K562 (cell line): ENCODE data around the gene ZNF354B. TPM values are rescaled to one million over a fixed set of nuclear protein-coding genes. Genes with fewer than 3 reads are reported as not detected.
A peak's percentile ranks its signal among the peaks of the same experiment; 100 is the strongest.
"Not testable (repeated sequence)": the region's sequence is repeated elsewhere in the genome, so short reads cannot be mapped to it uniquely, and the experiment has no call there.

Experiments
- ATAC-seq: fragments of 200-7000 bp; cut with Tn5 transposase; 3 replicates; pipeline ENCODE4 v1.9.1; 2020; ENCODE audit warnings: moderate library complexity
- BruUV-seq: library from RNA; stranded (reverse); fragments of 400-500 nt; replicated peaks from 2 replicates; lab custom pipeline; 2021; lab: Mats Ljungman, UMichigan
- CTCF ChIA-PET: fragments of 300-600 bp; formaldehyde crosslinking; extraction: SDS; loops from one replicate; lab custom pipeline; 2021; ENCODE audit warnings: low intra/inter-chr PET ratio; lab: Yijun Ruan, JAX
- POLR2A ChIA-PET: fragments of 300-600, 350-650 bp; sonication (Branson Sonifier 250); formaldehyde crosslinking; extraction: SDS; loops from one replicate; lab custom pipeline; 2021; ENCODE audit warnings: antibody characterized with exemption, inconsistent platforms; lab: Yijun Ruan, JAX
- DNase-seq, 4 experiments: peaks; one replicate each; pipeline versions ENCODE4 v3.0.0 to v3.0.0-alpha.2; 2011 to 2018; ENCODE audit warnings: low spot score in 3 of 4, mixed read lengths in 3 of 4; ENCODE audit errors: extremely low read depth in 1 of 4
- FAIRE-seq: peaks from 2 replicates; lab custom pipeline; 2011; peaks lifted over from hg19 to GRCh38; lab: Jason Lieb, UNC
- H2AFZ ChIP-seq: 2 replicates; pipeline ENCODE4 v1.6.0; 2011; ENCODE audit warnings: low read depth, low read length, control low read depth, inconsistent platforms
- H3K27ac ChIP-seq: fragments of 200-600 bp; 3 replicates; pipeline ENCODE4 v1.8.0; 2011; ENCODE audit warnings: low read depth, mild to moderate bottlenecking, control low read depth, inconsistent platforms, low read length, moderate library complexity, mixed read lengths; ENCODE audit errors: extremely low read depth
- H3K27me3 ChIP-seq, 2 experiments: fragments of 300-600 bp in 1 of 2; 2 replicates in 1 of 2; 3 replicates in 1 of 2; pipeline versions ENCODE4 v1.6.0 to v1.8.0; 2011; ENCODE audit warnings: inconsistent platforms in 2 of 2, low read length in 2 of 2, mild to moderate bottlenecking in 1 of 2, mixed read lengths in 1 of 2, moderate library complexity in 1 of 2; ENCODE audit not compliant: control insufficient read depth in 2 of 2, insufficient read depth in 2 of 2
- H3K36me3 ChIP-seq: fragments of 300-600 bp; 3 replicates; pipeline ENCODE4 v1.8.0; 2011; ENCODE audit warnings: mild to moderate bottlenecking, low read length, inconsistent platforms; ENCODE audit not compliant: control insufficient read depth, insufficient read depth
- H3K4me1 ChIP-seq, 2 experiments: fragments of 200-600 bp in 1 of 2; replicated peaks in 1 of 2; 2 replicates in 1 of 2; 3 replicates in 1 of 2; pipeline versions ENCODE4 v1.5.1 to v1.8.0; 2011; ENCODE audit warnings: inconsistent platforms in 2 of 2, low read length in 2 of 2, mild to moderate bottlenecking in 1 of 2, mixed read lengths in 1 of 2, moderate library complexity in 1 of 2; ENCODE audit not compliant: control insufficient read depth in 2 of 2, insufficient read depth in 2 of 2
- H3K4me2 ChIP-seq: 2 replicates; pipeline ENCODE4 v1.6.1; 2011; ENCODE audit warnings: low read length, control low read depth, inconsistent platforms, mixed read lengths; ENCODE audit not compliant: insufficient read depth
- H3K4me3 ChIP-seq: fragments of 200-600 bp; sonication (generic), shearing (Covaris generic); 2 replicates; pipeline ENCODE4 v1.5.1; 2016; ENCODE audit warnings: control low read depth, inconsistent platforms
- H3K79me2 ChIP-seq: fragments of 200-600 bp; 3 replicates; pipeline ENCODE4 v1.8.0; 2011; ENCODE audit warnings: low read length, inconsistent platforms; ENCODE audit not compliant: control insufficient read depth, insufficient read depth
- H3K9ac ChIP-seq, 2 experiments: 2 replicates each; pipeline versions ENCODE4 v1.6.0 to v1.6.1; 2011; ENCODE audit warnings: low read depth in 2 of 2, low read length in 2 of 2, control low read depth in 1 of 2, inconsistent platforms in 1 of 2, mild to moderate bottlenecking in 1 of 2, mixed read lengths in 1 of 2; ENCODE audit not compliant: insufficient read depth in 1 of 2
- H3K9me1 ChIP-seq: one replicate; pipeline ENCODE4 v1.6.0; 2011; ENCODE audit warnings: inconsistent platforms, mild to moderate bottlenecking, low read length, moderate library complexity; ENCODE audit not compliant: control insufficient read depth, insufficient read depth
- H3K9me3 ChIP-seq: replicated peaks from 2 replicates; pipeline ENCODE4 v1.5.1; 2011; ENCODE audit warnings: low read depth, low read length, inconsistent platforms; ENCODE audit not compliant: control insufficient read depth, insufficient read depth
- H4K20me1 ChIP-seq: replicated peaks from 2 replicates; pipeline ENCODE4 v1.6.1; 2011; ENCODE audit warnings: low read length, inconsistent platforms, mixed read lengths; ENCODE audit not compliant: control insufficient read depth, insufficient read depth
- BCOR ChIP-seq: fragments of 450-650 bp; IDR thresholded peaks from 2 replicates; pipeline ENCODE4 v1.6.1; 2016
- CC2D1A ChIP-seq: fragments of 450-650 bp; IDR thresholded peaks from 2 replicates; pipeline ENCODE4 v1.6.1; 2017; ENCODE audit warnings: mild to moderate bottlenecking
- CHD1 ChIP-seq: fragments of 200-600 bp; sonication (generic); IDR thresholded peaks from one replicate; pipeline ENCODE4 v1.6.1; 2012; ENCODE audit warnings: mild to moderate bottlenecking, moderate library complexity, low read length, inconsistent platforms
- CREM ChIP-seq: IDR thresholded peaks from 2 replicates; pipeline ENCODE4 v1.6.1; 2014; ENCODE audit warnings: antibody characterized with exemption, low read depth
- JUNB ChIP-seq: fragments of 450-650 bp; formaldehyde crosslinking; conservative IDR thresholded peaks from 2 replicates; pipeline ENCODE4 v1.4.0; 2020; ENCODE audit warnings: mild to moderate bottlenecking
- RAD21 ChIP-seq, 2 experiments: fragments of 250-450 bp in 1 of 2; fragments of 450-650 bp in 1 of 2; sonication (Bioruptor Pico) in 1 of 2; formaldehyde crosslinking in 1 of 2; IDR thresholded peaks in 1 of 2; conservative IDR thresholded peaks in 1 of 2; 2 replicates each; pipeline versions ENCODE4 v1.4.0 to v1.8.0; 2020 to 2022; ENCODE audit warnings: mild to moderate bottlenecking in 2 of 2, moderate library complexity in 1 of 2
- SAP30 ChIP-seq: fragments of 200-600 bp; sonication (generic); IDR thresholded peaks from 2 replicates; pipeline ENCODE4 v1.6.1; 2012; ENCODE audit warnings: borderline replicate concordance, low read depth, mild to moderate bottlenecking, moderate library complexity, low read length, control low read depth, inconsistent platforms; ENCODE audit not compliant: insufficient read depth, poor library complexity, severe bottlenecking
- SNIP1 ChIP-seq: fragments of 450-650 bp; IDR thresholded peaks from 2 replicates; pipeline ENCODE4 v1.7.1; 2017; ENCODE audit warnings: low read depth, mild to moderate bottlenecking
- TCF15 ChIP-seq: fragments of 250-450 bp; sonication (Bioruptor Pico); IDR thresholded peaks from 2 replicates; pipeline ENCODE4 v1.8.0; 2022; ENCODE audit warnings: moderate library complexity, mild to moderate bottlenecking, inconsistent platforms
- YBX1 ChIP-seq: fragments of 450-650 bp; IDR thresholded peaks from 2 replicates; pipeline ENCODE4 v1.7.1; 2016; ENCODE audit warnings: mild to moderate bottlenecking
- ZKSCAN1 ChIP-seq: fragments of 150-350 bp; IDR thresholded peaks from 2 replicates; pipeline ENCODE4 v1.6.1; 2016; ENCODE audit warnings: low read depth, low read length
- ZNF79 ChIP-seq: fragments of 250-450 bp; sonication (Bioruptor Pico); IDR thresholded peaks from 2 replicates; pipeline ENCODE4 v1.4.0; 2020; ENCODE audit warnings: low read depth, mild to moderate bottlenecking, moderate library complexity
- WGBS: fragments of 100-300 bp; shearing (Covaris generic); methylation state at CpG from one replicate; pipeline ENCODE4 v1.1.6; 2016; ENCODE audit warnings: low coverage, mixed read lengths; ENCODE audit not compliant: insufficient coverage; ENCODE audit errors: missing lambda C conversion rate; 5-methylcytosine and 5-hydroxymethylcytosine counted together
- in situ Hi-C: fragments of 300-500 bp; cut with MboI; formaldehyde crosslinking; loops from 4 replicates; pipeline ENCODE4 v1.15.0; 2018; ENCODE audit warnings: inconsistent platforms, mixed read lengths
- intact Hi-C: fragments of 100-400 bp; cut with micrococcal nuclease; formaldehyde crosslinking; loops from 2 replicates; pipeline ENCODE4 v1.14.2; 2022
- polyA plus RNA-seq, 8 experiments: library from polyadenylated mRNA; depleted of rRNA in 4 of 8; stranded (reverse) in 5 of 8; unstranded in 3 of 8; fragments of >200 nt; fragmentation: Nextera tagmentation in 2 of 8; fragmentation: Illumina TruSeq in 1 of 8; extraction: Ambion mirVana in 2 of 8; extraction: Trizol in 1 of 8; gene quantifications; 2 replicates each; pipeline versions ENCODE4 v1.2.1 to v1.2.3, GENCODE V29; 2011 to 2014; ENCODE audit warnings: inconsistent platforms in 1 of 8, missing spikeins in 1 of 8
- total RNA-seq, 7 experiments: library from RNA; depleted of rRNA in 6 of 7; stranded (reverse); fragments of >200 nt in 6 of 7; fragmentation: Illumina TruSeq in 2 of 7; extraction: Trizol in 2 of 7; gene quantifications; 2 replicates each; pipeline versions ENCODE4 v1.2.1 to v1.2.3, GENCODE V29; 2011 to 2021; ENCODE audit warnings: low replicate concordance in 1 of 7
- TF ChIP-seq, protein P1 (sequence below): fragments of 450-650 bp; IDR thresholded peaks from 2 replicates; pipeline ENCODE4 v1.6.1; 2017; ENCODE audit warnings: mild to moderate bottlenecking, moderate library complexity
- TF ChIP-seq, protein P2 (sequence below): fragments of 200-800 bp; sonication (Bioruptor generic); IDR thresholded peaks from 2 replicates; pipeline ENCODE4 v1.6.1; 2016; ENCODE audit warnings: missing genetic modification characterization, missing compliant biosample characterization

Gene ZNF354B
- total and polyA plus RNA-seq, 9 of the 15 experiments (the other 6 are each of a cell fraction or from before 2014, with no cell fraction given) = 1.8 to 18.3 (median 11.2) TPM

DNA sequence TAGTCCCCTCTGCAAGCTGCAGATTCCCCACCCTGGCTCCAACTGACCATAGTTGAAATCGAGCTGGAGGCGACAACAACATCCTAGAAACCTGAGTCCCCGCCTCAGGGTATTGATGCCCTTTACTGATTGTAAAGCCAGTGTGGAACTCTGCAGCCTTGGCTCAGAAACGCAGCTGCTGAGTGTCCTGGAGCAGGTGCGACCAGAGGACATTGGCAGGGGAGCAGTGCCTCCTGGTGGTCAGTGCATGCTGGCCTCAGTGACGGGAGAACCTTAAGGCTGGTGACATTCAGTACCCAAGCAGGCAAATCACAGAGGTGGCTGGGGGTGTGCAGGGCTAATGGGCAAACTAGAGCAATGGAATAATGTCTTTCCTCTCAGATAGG is 20.4 kb upstream of the ZNF354B start (continued):
- TF ChIP-seq, protein P1, sequence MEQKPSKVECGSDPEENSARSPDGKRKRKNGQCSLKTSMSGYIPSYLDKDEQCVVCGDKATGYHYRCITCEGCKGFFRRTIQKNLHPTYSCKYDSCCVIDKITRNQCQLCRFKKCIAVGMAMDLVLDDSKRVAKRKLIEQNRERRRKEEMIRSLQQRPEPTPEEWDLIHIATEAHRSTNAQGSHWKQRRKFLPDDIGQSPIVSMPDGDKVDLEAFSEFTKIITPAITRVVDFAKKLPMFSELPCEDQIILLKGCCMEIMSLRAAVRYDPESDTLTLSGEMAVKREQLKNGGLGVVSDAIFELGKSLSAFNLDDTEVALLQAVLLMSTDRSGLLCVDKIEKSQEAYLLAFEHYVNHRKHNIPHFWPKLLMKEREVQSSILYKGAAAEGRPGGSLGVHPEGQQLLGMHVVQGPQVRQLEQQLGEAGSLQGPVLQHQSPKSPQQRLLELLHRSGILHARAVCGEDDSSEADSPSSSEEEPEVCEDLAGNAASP = no peak
- TF ChIP-seq YBX1 (no peak), ZKSCAN1 (no peak), RAD21 (CRISPR knock-in tag; conservative IDR thresholded peaks at IDR 0.05 in 1 of 2, IDR thresholded peaks at IDR 0.05 in 1 of 2) (peak; percentile 54 to 68), ZNF79 (no peak), JUNB (no peak), TCF15 (CRISPR knock-in tag) (no peak), CC2D1A (0 out of 2 replicates have a peak, but pooled peaks have one; percentile 18), BCOR (no peak), SNIP1 (no peak), CREM (0 out of 2 replicates have a peak, but pooled peaks have one; percentile 11), SAP30 (no peak), CHD1 (no peak)
- TF ChIP-seq, protein P2, sequence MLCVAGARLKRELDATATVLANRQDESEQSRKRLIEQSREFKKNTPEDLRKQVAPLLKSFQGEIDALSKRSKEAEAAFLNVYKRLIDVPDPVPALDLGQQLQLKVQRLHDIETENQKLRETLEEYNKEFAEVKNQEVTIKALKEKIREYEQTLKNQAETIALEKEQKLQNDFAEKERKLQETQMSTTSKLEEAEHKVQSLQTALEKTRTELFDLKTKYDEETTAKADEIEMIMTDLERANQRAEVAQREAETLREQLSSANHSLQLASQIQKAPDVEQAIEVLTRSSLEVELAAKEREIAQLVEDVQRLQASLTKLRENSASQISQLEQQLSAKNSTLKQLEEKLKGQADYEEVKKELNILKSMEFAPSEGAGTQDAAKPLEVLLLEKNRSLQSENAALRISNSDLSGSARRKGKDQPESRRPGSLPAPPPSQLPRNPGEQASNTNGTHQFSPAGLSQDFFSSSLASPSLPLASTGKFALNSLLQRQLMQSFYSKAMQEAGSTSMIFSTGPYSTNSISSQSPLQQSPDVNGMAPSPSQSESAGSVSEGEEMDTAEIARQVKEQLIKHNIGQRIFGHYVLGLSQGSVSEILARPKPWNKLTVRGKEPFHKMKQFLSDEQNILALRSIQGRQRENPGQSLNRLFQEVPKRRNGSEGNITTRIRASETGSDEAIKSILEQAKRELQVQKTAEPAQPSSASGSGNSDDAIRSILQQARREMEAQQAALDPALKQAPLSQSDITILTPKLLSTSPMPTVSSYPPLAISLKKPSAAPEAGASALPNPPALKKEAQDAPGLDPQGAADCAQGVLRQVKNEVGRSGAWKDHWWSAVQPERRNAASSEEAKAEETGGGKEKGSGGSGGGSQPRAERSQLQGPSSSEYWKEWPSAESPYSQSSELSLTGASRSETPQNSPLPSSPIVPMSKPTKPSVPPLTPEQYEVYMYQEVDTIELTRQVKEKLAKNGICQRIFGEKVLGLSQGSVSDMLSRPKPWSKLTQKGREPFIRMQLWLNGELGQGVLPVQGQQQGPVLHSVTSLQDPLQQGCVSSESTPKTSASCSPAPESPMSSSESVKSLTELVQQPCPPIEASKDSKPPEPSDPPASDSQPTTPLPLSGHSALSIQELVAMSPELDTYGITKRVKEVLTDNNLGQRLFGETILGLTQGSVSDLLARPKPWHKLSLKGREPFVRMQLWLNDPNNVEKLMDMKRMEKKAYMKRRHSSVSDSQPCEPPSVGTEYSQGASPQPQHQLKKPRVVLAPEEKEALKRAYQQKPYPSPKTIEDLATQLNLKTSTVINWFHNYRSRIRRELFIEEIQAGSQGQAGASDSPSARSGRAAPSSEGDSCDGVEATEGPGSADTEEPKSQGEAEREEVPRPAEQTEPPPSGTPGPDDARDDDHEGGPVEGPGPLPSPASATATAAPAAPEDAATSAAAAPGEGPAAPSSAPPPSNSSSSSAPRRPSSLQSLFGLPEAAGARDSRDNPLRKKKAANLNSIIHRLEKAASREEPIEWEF (CRISPR knock-in tag) = no peak

DNA sequence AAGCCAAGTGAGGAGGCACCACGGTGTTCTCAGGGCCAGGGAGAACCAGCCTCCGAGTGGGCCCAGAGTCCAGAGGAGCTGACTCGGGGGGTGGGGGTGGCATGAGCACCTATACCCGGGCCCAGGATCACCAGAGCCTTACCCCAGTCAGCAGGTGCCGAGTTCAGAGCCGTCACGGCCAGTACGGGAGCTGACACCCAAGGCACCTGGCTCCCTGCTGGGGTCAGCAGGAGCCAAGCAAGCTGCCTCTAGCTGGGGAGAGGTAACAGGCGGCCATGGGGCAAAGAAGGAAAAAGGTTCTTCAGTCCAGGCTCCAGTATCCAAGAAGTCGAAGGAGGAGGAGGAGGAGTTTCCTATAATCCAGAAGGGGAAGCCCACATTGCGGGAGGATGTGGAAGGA is 19.4 kb upstream of the ZNF354B start:
- DNase-seq, H3K4me1 ChIP-seq, H4K20me1 ChIP-seq, H3K9ac ChIP-seq, BruUV-seq, H3K36me3 ChIP-seq, H3K27ac ChIP-seq, FAIRE-seq, H2AFZ ChIP-seq, H3K79me2 ChIP-seq, H3K4me2 ChIP-seq, H3K9me3 ChIP-seq, H3K9me1 ChIP-seq, ATAC-seq, intact Hi-C loops, H3K4me3 ChIP-seq, CTCF ChIA-PET, H3K27me3 ChIP-seq: not testable (repeated sequence)
- 2% methylated on average over 6 of the region's 11 CpGs for WGBS
- in situ Hi-C loops = loop anchor here (5.0 to 25.0 kb wide), 2 partner anchors 553 to 1832 kb away; no protein-coding TSS in a partner anchor
- POLR2A ChIA-PET = interaction anchor here (0.6 kb wide), 1 partner anchor 28 kb away, joined by 3 read pairs; no protein-coding TSS in a partner anchor
